ENCODE results near the gene GABARAP.

DNA sequence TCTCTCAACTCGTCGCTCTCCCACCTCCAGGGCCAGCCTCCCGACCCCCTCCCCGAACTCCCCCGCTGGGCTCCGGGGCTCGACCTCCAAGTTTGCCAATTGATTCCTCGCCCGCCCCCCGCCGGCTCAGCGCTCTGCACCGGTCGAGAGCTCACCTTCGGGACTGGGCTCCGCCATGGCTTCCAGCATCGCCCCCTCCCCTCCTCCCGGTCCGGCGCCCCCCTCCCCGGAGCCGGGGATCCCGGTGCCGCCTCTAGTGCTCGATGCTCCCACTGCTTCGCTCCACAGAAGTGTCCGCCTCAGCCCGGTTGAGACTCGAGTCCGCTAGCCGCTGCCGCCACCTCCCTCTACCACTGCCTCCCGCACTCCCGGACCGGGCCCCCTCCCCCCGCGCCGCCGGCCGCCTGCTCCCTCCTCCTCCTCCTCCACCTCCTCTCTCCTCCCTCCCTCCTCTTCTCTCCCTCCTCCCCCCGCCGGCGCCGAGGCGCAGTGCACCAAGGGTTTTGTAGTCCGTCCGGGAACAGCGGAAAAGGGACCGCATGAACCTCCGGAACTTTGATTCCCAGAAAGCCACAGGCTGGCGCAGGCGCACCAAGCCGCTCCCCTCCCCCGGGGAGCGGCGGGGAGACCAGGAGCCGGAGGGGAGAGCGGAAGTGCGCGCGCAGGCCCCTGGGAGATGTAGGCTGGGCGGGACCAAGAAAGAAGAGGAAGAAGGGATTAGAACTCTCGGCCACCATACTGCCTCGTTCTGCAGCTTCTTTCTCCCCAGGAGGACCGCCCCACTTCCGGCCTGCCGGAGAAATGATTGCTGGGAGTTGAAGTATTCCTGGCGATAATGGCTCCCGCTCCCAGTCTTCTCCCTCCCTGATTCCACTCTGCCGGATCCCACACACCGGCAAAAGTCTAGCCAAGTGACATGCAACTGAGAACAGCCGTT, 2.9 kb downstream of the GABARAP start, which contains the start of gene PHF23:
- no peak for TF ChIP-seq POLR2A (IDR thresholded peaks at IDR 0.05)
- TF ChIP-seq, protein P1, sequence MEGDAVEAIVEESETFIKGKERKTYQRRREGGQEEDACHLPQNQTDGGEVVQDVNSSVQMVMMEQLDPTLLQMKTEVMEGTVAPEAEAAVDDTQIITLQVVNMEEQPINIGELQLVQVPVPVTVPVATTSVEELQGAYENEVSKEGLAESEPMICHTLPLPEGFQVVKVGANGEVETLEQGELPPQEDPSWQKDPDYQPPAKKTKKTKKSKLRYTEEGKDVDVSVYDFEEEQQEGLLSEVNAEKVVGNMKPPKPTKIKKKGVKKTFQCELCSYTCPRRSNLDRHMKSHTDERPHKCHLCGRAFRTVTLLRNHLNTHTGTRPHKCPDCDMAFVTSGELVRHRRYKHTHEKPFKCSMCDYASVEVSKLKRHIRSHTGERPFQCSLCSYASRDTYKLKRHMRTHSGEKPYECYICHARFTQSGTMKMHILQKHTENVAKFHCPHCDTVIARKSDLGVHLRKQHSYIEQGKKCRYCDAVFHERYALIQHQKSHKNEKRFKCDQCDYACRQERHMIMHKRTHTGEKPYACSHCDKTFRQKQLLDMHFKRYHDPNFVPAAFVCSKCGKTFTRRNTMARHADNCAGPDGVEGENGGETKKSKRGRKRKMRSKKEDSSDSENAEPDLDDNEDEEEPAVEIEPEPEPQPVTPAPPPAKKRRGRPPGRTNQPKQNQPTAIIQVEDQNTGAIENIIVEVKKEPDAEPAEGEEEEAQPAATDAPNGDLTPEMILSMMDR (IDR thresholded peaks at IDR 0.05): no peak
- TF ChIP-seq POLR2AphosphoS5 (IDR thresholded peaks at IDR 0.05): peak in 2 of 3 donors; percentile 87 to 91
- no peak for TF ChIP-seq EP300 (IDR thresholded peaks at IDR 0.05)
